Neuronal stem cell (in vitro differentiated cells): ENCODE results near the gene PKDREJ.
A peak's percentile ranks its signal among the peaks of the same experiment; 100 is the strongest.

Experiments used
- DNase-seq: peaks from one replicate; pipeline ENCODE4 v3.0.0-alpha.2; 2013; ENCODE audit warnings: low spot score
- H2AFZ ChIP-seq: one replicate; pipeline ENCODE4 v1.6.1; 2013; ENCODE audit warnings: mild to moderate bottlenecking, low read length, inconsistent platforms
- H2AK5ac ChIP-seq: 2 replicates; pipeline ENCODE4 v1.6.1; 2013; ENCODE audit warnings: low read depth, mild to moderate bottlenecking, inconsistent platforms, low read length, moderate library complexity, mixed read lengths
- H2BK120ac ChIP-seq: 2 replicates; pipeline ENCODE4 v1.6.1; 2013; ENCODE audit warnings: low read depth, mild to moderate bottlenecking, inconsistent platforms, low read length, moderate library complexity, mixed read lengths
- H2BK12ac ChIP-seq: one replicate; pipeline ENCODE4 v1.6.1; 2013; ENCODE audit warnings: low read length, inconsistent platforms
- H2BK15ac ChIP-seq: 2 replicates; pipeline ENCODE4 v1.6.1; 2013; ENCODE audit warnings: mild to moderate bottlenecking, low read length, inconsistent platforms, mixed read lengths
- H2BK5ac ChIP-seq: one replicate; pipeline ENCODE4 v1.6.1; 2013; ENCODE audit warnings: inconsistent platforms, mild to moderate bottlenecking, low read length, moderate library complexity
- H3K14ac ChIP-seq: one replicate; pipeline ENCODE4 v1.6.1; 2013; ENCODE audit warnings: low read length, inconsistent platforms
- H3K18ac ChIP-seq: 2 replicates; pipeline ENCODE4 v1.6.1; 2013; ENCODE audit warnings: low read length, inconsistent platforms
- H3K23ac ChIP-seq: 2 replicates; pipeline ENCODE4 v1.6.1; 2013; ENCODE audit warnings: low read depth, mild to moderate bottlenecking, mixed read lengths, low read length, inconsistent platforms; ENCODE audit not compliant: poor library complexity
- H3K27ac ChIP-seq: replicated peaks from 3 replicates; pipeline ENCODE4 v1.5.1; 2013; ENCODE audit warnings: low read length, inconsistent platforms
- H3K27me3 ChIP-seq, 3 experiments: 2 replicates each; pipeline ENCODE4 v1.6.1; 2013; ENCODE audit warnings: low read length in 3 of 3, mild to moderate bottlenecking in 2 of 3, inconsistent platforms in 1 of 3, low read depth in 1 of 3, mixed read lengths in 1 of 3, moderate library complexity in 1 of 3; ENCODE audit not compliant: control insufficient read depth in 3 of 3, insufficient read depth in 3 of 3
- H3K36me3 ChIP-seq, 2 donors: replicated peaks in 1 of 2; 2 replicates each; pipeline ENCODE4 v1.6.1; 2013; ENCODE audit warnings: low read length in 2 of 2; ENCODE audit not compliant: control insufficient read depth in 2 of 2, insufficient read depth in 2 of 2
- H3K4ac ChIP-seq: 2 replicates; pipeline ENCODE4 v1.6.1; 2013; ENCODE audit warnings: inconsistent platforms, mild to moderate bottlenecking, low read length, moderate library complexity
- H3K4me1 ChIP-seq, 2 donors: 1 replicate in 1 of 2; 2 replicates in 1 of 2; pipeline ENCODE4 v1.6.1; 2013; ENCODE audit warnings: low read length in 2 of 2, low read depth in 1 of 2; ENCODE audit not compliant: control insufficient read depth in 2 of 2, insufficient read depth in 1 of 2
- H3K4me2 ChIP-seq: one replicate; pipeline ENCODE4 v1.6.1; 2013; ENCODE audit warnings: mild to moderate bottlenecking, low read length, inconsistent platforms; ENCODE audit not compliant: insufficient read depth, poor library complexity, severe bottlenecking
- H3K4me3 ChIP-seq, 2 donors: 2 replicates each; pipeline ENCODE4 v1.5.1; 2013; ENCODE audit warnings: low read length in 2 of 2, mild to moderate bottlenecking in 2 of 2, inconsistent platforms in 1 of 2, moderate library complexity in 1 of 2
- H3K79me1 ChIP-seq: one replicate; pipeline ENCODE4 v1.6.1; 2013; ENCODE audit warnings: low read depth, mild to moderate bottlenecking, inconsistent platforms, low read length, moderate library complexity
- H3K9ac ChIP-seq: one replicate; pipeline ENCODE4 v1.6.1; 2013; ENCODE audit warnings: mild to moderate bottlenecking, low read depth, low read length, inconsistent platforms; ENCODE audit not compliant: poor library complexity
- H3K9me3 ChIP-seq, 2 donors: replicated peaks in 1 of 2; 2 replicates each; pipeline versions ENCODE3 to v1.6.1; 2013; ENCODE audit warnings: low read length in 2 of 2, mild to moderate bottlenecking in 2 of 2, inconsistent platforms in 1 of 2, low read depth in 1 of 2, mixed read lengths in 1 of 2, moderate library complexity in 1 of 2; ENCODE audit not compliant: control insufficient read depth in 2 of 2, insufficient read depth in 1 of 2
- H4K8ac ChIP-seq: one replicate; pipeline ENCODE4 v1.6.1; 2013; ENCODE audit warnings: low read depth, mild to moderate bottlenecking, inconsistent platforms, low read length, moderate library complexity
- H4K91ac ChIP-seq: one replicate; pipeline ENCODE4 v1.6.1; 2013; ENCODE audit warnings: low read length, low read depth, mild to moderate bottlenecking, inconsistent platforms; ENCODE audit not compliant: poor library complexity
- whole genome bisulfite sequencing, 2 donors: extraction: QIAGEN DNeasy Blood & Tissue Kit; methylation state at CpG; one replicate each; pipeline ENCODE4 v1.1.7; 2013; ENCODE audit warnings: missing lambda C conversion rate in 2 of 2, mixed read lengths in 1 of 2; ENCODE audit not compliant: insufficient read length in 2 of 2, insufficient replicate concordance in 1 of 2; ENCODE audit errors: extremely low coverage in 2 of 2; 5-methylcytosine and 5-hydroxymethylcytosine counted together

Gene PKDREJ

GRCh38 chr22:46250783-46251125, 12.4 kb downstream of the PKDREJ start:
- Histone ChIP-seq H3K14ac (peak overlapping the region; percentile 97), H3K79me1 (peaks cover 8% of the 10 kb centered on the region), H2AK5ac (peak overlapping the region; percentile 89), H2AFZ (peak overlapping the region; percentile 99), H3K4me2 (peak overlapping the region; percentile 92), H2BK12ac (peak overlapping the region; percentile 14), H2BK5ac (peak overlapping the region; percentile 63), H3K18ac (peak overlapping the region; percentile 98), H3K27me3 (peaks cover 0 to 2% (median 0%) of the 10 kb centered on the region in 3 experiments), H3K4ac (peak overlapping the region; percentile 97), H2BK120ac (no peak overlapping the region), H3K9me3 (peaks cover 8 to 15% of the 10 kb centered on the region in 2 donors), H3K4me1 (peaks cover 0 to 6% of the 10 kb centered on the region in 2 donors), H3K23ac (peak overlapping the region; percentile 52), H3K9ac (peak overlapping the region; percentile 95), H4K8ac (peak overlapping the region; percentile 75), H3K36me3 (peaks cover 0 to 5% of the 10 kb centered on the region in 2 donors), H3K4me3 (peak overlapping the region; percentile 97 to 99), H4K91ac (peak overlapping the region; percentile 62), H2BK15ac (no peak overlapping the region), H3K27ac (no peak overlapping the region)
- no peak for DNase-seq
- WGBS, 2 donors: no CpG with 5 or more reads among the region's 25 CpGs

- Histone ChIP-seq H3K4me2 (peak within 1 kb of the TSS; percentile 92), H2BK12ac (peak within 1 kb of the TSS; percentile 61), H2AK5ac (peak within 1 kb of the TSS; percentile 94), H3K14ac (peak within 1 kb of the TSS; percentile 97), H3K23ac (peak within 1 kb of the TSS; percentile 97), H2BK120ac (no peak within 1 kb of the TSS), H4K91ac (peak within 1 kb of the TSS; percentile 62), H3K79me1 (peaks cover 8% of the 10 kb centered on the region), H3K27ac (peak within 1 kb of the TSS; percentile 31), H2BK5ac (peak within 1 kb of the TSS; percentile 63), H3K4me1 (peaks cover 0 to 6% of the 10 kb centered on the region in 2 donors), H3K27me3 (peaks cover 0 to 2% (median 0%) of the 10 kb centered on the region in 3 experiments), H4K8ac (peak within 1 kb of the TSS; percentile 75), H3K9ac (peak within 1 kb of the TSS; percentile 95), H3K36me3 (peaks cover 0 to 5% of the 10 kb centered on the region in 2 donors), H3K4ac (peak within 1 kb of the TSS; percentile 97), H3K4me3 (peak within 1 kb of the TSS; percentile 97 to 99), H3K18ac (peak within 1 kb of the TSS; percentile 98), H3K9me3 (peaks cover 6 to 15% of the 10 kb centered on the region in 2 donors), H2BK15ac (peak within 1 kb of the TSS; percentile 40), H2AFZ (peak within 1 kb of the TSS; percentile 99)
- peak; percentile 75 for DNase-seq
- no CpG with 5 or more reads among the region's 89 CpGs for WGBS, 2 donors
Observed at GRCh38 chr22:46250035-46250782, 12.9 kb downstream of the PKDREJ start, which contains the start of gene CDPF1. Gene CDPF1, minus strand, starts transcription at chr22:46250293. Its CDS starts 2,009 bp downstream, at chr22:46248284.

GRCh38 chr22:46247443-46247975, 15.6 kb downstream of the PKDREJ start:
- Histone ChIP-seq H3K4me3 (no peak overlapping the region), H2BK5ac (peak overlapping the region; percentile 31)
- no CpG with 5 or more reads among the region's 2 CpGs for WGBS, 2 donors

GRCh38 chr22:46246178-46246577, 17.0 kb downstream of the PKDREJ start:
- Histone ChIP-seq H4K8ac (no peak overlapping the region), H4K91ac (no peak overlapping the region), H2AFZ (no peak overlapping the region), H2BK15ac (no peak overlapping the region), H2AK5ac (no peak overlapping the region), H3K9me3 (peaks cover 2 to 6% of the 10 kb centered on the region in 2 donors), H3K79me1 (peaks cover 8% of the 10 kb centered on the region), H3K27me3 (peaks cover 0 to 2% (median 0%) of the 10 kb centered on the region in 3 experiments), H3K23ac (no peak overlapping the region), H3K9ac (no peak overlapping the region), H3K27ac (no peak overlapping the region), H3K4me1 (peaks cover 0 to 6% of the 10 kb centered on the region in 2 donors), H3K4me3 (no peak overlapping the region), H3K4ac (no peak overlapping the region), H3K36me3 (peaks cover 2 to 22% of the 10 kb centered on the region in 2 donors), H3K14ac (no peak overlapping the region), H2BK5ac (no peak overlapping the region), H2BK12ac (no peak overlapping the region), H2BK120ac (no peak overlapping the region), H3K4me2 (no peak overlapping the region), H3K18ac (no peak overlapping the region)
- no CpG with 5 or more reads among the region's 10 CpGs for WGBS, 2 donors
- no peak for DNase-seq

More at GRCh38 chr22:46247443-46247975, 15.6 kb downstream of the PKDREJ start:
- peak overlapping the region; percentile 9 for H4K8ac ChIP-seq
- H3K36me3 ChIP-seq: peaks cover 2 to 22% of the 10 kb centered on the region in 2 donors
- H3K9me3 ChIP-seq: peaks cover 2 to 8% of the 10 kb centered on the region in 2 donors
- no peak overlapping the region for H3K14ac ChIP-seq
- no peak overlapping the region for H3K4me2 ChIP-seq
- H4K91ac ChIP-seq: no peak overlapping the region
- no peak overlapping the region for H2BK12ac ChIP-seq
- H3K79me1 ChIP-seq: peaks cover 8% of the 10 kb centered on the region
- no peak overlapping the region for H3K27ac ChIP-seq
- no peak overlapping the region for H3K4ac ChIP-seq
- no peak overlapping the region for H2AFZ ChIP-seq
- peaks cover 0 to 2% (median 0%) of the 10 kb centered on the region in 3 experiments for H3K27me3 ChIP-seq
- peak overlapping the region; percentile 17 for H3K9ac ChIP-seq
- no peak overlapping the region for H3K18ac ChIP-seq
- DNase-seq: no peak
- no peak overlapping the region for H2AK5ac ChIP-seq
- peaks cover 0 to 6% of the 10 kb centered on the region in 2 donors for H3K4me1 ChIP-seq
- no peak overlapping the region for H2BK15ac ChIP-seq
- H3K23ac ChIP-seq: peak overlapping the region; percentile 26
- no peak overlapping the region for H2BK120ac ChIP-seq
